Esophagus squamous epithelium (tissue), 4 donors: Measurements from ENCODE around the gene ZFP64.

ENCODE experiments used
- CTCF ChIP-seq, 6 experiments: fragments of 450-650 bp in 4 of 6; fragments of 200-600 bp in 2 of 6; sonication (generic) in 2 of 6; IDR thresholded peaks; one replicate each; pipeline ENCODE4 v1.5.1; 2016 to 2019; ENCODE audit warnings: antibody characterized with exemption in 6 of 6, mild to moderate bottlenecking in 4 of 6, moderate library complexity in 4 of 6
- POLR2A ChIP-seq, 4 donors: fragments of 450-650 bp; IDR thresholded peaks; one replicate each; pipeline ENCODE4 v1.6.1; 2017; ENCODE audit warnings: antibody characterized with exemption in 4 of 4, mild to moderate bottlenecking in 4 of 4, moderate library complexity in 3 of 4

- TF ChIP-seq POLR2A (IDR thresholded peaks at IDR 0.05) = no peak
- TF ChIP-seq CTCF (IDR thresholded peaks at IDR 0.05) = no peak
Measured at GRCh38 chr20:52142757-52143156, 48.8 kb downstream of the ZFP64 start.
